HG02938 (cell line): Measurements from ENCODE around the gene PPP1R26.

ENCODE experiments used
- ATAC-seq: cut with Tn5 transposase; IDR thresholded peaks from one replicate; pipeline ENCODE4 v1.9.1; 2021; ENCODE audit warnings: mild to moderate bottlenecking, moderate library complexity; ENCODE audit not compliant: unreplicated experiment

PPP1R26 gene

DNA sequence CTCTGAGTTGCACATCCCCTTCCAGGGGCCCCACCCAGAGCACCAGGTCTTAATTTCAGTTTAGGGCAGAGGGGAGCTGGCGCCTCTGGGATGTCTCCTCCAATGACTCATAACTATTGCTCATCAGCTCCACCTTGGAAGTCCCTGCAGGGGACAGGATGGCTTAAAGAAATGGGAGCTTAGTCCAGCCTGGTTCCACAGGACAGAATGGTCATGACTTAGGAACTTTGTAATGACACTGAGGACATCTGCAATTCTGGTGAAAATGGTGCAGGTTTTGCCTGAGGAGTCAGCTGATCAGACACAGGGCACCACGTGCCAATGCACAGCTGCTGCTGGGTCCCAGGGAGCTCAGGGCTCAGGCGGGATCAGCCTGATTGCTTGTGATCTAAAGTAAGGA, 16.4 kb upstream of the PPP1R26 start:
- ATAC-seq: no peak

DNA sequence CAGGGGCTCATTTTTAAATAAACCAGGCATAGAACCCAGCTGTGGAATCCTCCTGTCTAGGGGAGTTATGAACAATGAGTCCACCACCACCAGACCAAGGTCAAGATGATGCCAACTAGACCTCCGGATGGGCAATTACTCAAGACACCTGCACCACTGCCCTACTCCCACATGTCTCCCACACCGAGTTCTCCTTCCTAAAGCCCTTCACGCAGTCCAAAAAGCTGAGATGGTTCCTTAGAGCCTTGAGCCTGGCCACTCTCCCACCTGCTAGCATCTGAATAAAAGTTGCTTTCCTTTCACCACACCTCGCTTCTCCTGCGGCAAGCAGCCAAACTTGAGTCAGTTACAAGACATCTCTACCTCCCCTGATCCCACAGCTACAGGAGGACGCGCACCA, 15.4 kb upstream of the PPP1R26 start:
- no peak for ATAC-seq

DNA sequence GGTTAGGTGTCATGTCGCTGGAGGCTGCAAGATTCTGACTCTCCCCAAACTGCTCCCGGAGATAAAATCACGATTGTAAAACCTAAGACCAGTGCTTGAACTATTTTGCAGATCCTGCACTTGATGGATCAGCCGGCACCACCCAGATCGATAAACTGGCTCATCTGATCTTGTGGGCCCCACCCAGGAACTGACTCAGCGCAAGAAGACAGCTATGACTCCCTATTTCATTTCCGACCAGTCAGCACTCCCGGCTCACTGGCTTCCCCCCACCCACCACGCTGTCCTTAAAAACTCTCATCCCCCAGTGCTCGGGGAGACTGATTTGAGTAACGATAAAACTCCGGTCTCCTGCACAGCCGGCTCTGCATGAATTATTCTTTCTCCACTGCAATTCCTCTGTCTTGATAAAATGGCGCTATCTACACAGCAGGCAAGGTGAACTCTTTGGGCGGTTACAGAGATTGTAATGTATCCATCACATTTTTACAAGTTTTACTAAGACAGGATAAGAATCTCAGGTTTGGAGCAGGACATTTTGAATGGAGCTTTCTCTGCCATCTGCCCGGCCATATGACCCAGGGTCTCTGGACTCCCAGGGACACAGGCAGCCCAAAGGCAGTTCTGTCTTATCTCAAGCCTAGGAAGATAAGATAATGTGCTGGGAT, 10.6 kb upstream of the PPP1R26 start:
- no peak for ATAC-seq

DNA sequence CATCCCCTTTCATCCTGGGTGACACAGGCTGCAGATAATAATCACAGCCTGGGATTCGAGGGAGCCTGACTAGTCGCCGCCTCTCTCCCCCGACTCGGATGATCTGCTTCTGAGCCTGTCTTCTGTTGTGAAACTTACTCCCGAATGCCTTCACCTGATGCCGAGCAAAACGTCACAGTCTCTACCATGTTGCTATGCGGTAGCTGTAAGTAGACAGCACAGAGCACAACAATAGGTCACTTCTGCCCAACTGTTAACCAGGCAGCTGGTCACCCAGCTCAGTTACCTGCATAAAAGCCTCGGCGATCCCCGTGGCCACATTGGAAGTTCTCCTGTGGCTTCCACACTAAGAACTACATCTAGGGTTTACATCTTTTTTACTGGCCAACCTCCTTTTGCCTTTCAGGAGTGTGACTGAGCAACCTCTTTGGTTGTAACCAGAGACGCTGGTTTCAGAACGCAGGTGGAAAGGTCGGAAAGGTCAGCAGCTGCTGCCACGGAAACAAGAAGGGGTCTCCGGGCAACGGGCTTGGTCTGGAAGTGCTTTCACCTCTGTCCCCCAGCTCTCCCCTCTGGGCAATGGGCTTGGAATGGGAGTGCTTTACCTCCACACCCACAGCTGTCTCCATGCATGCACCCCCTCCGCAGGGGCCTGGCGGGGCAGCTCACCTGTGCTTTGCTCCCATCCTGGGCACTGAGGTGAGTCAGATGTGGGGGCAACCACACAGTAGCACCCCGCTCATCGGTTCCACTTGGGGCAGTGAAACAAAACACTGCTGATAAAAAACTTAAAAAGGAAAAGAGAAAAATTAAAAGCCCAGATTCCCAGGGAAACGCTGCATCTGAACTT, 7.6 kb upstream of the PPP1R26 start:
- ATAC-seq: no peak

DNA sequence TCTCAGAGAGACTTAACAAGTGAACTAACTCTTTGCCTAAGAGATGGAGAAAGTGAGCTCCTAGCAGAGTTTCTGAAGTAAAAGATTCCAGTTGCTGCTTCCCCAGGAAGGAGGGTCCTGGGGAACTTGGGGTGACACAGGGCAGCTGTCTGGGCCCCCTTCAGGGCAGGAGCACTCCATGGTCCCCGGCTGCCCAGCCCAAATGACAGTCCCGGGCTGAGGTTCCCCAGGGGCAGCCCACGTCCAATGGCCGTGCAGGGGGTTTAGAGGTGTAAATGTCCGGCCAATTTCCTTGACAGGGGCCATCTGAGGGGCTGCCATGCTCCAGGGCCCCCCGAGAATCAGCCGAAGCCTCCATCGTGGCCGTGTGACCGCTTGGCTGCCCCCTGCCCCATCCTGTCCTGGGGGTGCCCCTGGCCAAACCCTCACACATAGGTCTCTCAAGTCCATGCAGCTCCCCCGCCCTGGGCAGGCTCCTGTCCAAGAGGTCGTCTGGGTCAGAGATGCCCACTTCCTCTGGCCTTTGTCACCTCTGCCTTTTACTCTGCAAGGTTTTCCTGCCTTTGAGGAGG, 5.5 kb upstream of the PPP1R26 start:
- ATAC-seq: no peak

DNA sequence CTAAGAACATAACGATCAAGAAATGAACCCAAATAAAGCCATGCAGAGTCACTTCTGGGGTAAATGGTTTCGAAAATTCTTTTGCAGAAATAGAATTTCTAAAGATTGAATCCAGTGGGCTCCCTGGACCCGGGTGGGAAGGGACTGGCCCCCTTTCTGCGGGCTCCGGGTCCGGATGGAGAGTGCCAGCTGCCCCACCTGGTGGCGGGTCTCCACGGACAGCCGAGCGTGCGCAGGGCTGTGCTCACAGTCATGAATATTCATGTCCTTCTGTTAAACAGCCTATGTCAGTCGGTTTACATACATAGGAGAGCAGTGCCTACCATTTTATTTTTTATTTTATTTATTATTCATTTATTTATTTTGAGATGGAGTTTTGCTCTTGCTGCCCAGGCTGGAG, 4.7 kb upstream of the PPP1R26 start:
- no peak for ATAC-seq

DNA sequence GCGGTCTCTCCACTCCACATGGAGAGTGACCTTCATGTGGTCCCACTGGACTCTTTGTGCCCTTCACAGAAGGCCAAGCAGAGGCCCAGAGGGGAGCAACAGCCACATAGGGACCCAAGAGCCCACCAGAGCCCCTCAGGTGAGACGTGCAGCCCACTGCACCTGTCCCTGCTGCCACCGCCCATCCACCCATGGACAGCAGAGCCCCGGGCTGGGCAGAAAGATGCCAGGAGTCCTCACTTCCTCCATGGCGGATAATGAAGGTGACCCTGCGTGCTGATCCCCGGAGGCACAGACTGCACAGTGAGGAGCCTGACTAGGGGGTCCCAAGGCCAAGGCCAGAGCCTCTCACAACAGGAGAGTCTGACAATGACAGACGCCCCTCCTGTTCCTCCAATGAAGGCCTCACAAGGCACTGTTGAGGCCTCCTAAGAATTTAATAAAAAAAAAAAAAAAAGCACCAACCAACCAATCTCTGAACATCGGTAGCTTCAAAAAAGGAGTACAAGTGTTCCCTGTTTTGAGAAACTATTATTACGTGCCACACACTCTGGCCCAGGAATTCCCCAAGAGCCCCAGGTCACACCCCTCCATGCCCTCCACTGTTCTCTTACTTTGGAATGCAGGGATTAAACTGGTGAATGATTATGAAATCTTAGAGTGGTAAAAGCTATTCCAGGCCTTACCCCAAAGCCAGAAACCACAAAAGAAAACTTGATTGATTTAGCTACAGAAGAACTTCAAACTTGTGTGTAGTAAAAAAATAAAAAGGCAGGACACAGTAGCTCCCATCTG, 2.8 kb upstream of the PPP1R26 start:
- ATAC-seq: no peak

DNA sequence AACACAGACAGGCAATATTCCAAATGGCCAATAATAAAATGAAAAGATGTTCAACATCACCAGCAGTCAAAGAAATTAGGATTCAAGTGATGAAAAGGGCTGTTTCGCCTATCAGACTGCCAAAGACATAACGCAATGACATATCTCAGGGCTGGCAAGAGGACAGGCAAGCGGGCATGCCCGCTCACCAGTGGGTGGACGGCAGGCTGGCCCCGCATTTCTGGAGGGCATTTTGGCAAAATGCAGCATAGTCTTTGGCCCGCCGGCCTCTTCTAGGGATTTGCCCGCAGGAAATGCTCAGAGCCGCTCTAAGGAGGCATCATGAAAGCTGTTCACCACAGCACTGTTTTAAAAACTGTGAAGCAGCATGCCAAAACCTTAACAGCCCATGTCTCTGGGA, 1.4 kb upstream of the PPP1R26 start:
- no peak for ATAC-seq

DNA sequence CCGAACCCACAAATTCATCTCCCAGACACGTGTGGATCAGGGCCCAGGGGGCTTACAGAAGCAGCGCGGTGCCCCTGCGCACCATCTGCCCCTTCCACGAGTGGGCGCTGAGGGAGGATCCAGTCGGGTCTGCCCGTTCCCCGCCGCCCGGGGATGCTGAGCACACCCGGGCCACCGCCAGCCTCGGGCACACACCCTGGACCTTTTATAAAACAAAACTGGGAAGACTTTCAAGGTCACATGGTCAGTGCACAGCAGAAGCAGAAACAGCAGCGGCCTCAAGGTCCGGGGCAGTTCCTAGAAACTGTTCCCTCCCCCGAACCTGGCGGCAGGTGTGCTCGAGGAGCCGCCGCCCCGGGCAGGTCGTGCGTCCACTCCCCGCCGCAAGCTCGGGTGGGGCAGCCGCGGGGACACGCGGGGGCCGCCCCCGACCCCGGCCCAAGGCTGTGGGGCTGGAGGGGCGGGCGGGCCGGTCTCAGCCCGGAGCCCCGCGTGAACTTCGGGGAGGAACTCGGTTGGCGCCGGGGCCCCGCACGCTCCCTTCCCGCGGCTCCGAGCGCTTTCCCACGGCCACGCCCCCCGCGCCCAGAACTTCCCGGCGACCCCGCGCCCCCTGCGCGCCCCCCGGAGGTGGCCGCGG, 633 bp upstream of the PPP1R26 start:
- ATAC-seq: no peak

DNA sequence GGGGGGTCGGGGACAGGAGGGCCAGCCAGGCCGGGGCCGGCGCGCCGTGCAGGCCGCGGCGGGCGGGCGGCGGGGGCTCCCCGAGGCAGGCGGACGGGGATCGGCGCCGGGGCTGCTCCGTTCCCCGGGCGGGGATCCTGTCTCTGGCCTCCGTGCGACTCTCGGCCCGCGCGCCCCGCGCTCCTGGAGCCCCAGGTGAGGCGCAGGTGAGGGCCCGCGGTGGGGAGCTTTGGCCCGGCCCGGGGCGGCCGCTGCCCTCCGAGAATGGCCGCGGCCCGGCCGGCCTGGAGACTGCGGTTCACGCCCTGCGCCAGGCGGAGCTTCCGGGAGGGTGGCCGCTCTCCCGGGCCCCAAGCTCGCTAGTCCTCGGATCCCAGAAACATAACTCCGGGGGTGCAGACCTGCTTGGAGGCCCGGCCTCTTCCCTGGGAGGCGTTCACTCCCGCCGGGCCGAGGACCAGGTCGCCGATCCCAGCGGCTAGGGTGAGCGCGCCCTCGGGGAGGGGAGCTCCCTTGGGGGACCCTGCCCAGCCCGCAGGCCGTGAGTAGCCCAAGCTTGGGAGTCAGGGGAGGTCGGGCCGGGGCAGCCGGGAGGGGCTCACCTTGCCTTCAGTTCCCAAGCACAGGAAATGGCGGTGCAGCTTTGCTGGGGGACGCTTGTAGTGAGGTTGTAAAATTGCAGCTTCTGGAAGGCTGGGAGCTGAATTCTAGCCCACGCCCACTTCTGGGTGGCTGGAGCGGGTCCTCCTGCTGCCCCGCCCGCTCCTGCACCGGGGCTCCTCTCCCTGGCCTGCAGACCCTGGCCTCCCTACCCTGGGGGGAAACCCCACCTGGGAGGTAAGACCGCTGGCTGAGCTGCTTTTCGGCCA, 723 bp downstream of the PPP1R26 start:
- ATAC-seq: no peak

DNA sequence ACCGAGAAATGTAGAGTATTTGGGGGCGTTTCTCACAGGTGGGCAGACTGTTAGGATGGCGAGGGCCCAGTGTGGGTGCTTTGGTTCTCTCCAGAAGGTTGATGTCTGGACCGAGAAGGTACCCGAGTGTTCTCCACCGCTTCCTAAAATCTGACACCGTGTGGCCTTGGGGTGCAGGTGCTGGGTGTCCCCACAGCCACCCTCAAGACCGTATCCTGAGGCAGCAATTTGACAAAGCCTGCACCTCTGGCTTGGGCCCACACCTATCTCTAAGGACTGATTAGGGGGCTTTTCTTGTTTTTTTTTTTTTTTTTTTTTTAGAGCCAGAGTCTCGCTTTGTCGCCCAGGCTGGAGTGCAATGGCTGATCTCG, 1.3 kb downstream of the PPP1R26 start:
- ATAC-seq: no peak

DNA sequence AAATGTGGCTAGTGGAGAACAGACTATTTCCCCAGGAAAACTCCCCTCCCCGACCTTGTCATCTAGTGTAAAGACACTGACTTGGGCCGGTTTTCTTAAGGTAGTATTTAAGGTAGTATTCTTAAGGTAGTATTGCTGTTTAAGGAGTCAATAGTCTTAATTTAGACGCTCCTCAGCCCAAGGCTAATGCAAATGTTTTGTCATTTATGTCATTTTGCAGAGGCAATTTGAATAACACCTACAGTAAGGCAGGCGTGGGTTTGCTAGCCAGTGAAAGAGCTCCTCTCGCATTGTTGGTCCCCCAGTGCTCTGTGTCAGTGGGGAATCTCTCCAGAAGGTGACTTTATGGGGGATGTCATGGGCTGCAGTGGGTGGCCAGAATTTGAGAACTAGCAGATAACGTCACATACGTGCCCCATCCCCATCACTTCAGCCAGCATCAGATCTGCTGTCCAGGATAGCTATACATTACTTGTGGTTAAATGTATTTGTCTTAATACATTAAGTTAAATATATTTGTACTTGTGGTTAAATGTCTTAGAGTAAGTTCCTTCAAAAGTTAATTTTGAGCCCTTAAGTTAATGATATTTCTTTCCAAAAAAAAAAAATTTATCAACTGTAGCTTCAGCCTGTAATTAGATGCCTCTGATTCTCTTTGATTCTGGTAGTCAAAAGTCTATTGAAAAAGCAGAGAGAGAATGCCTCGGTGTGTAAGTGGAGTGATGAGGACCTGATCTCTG, 2.6 kb downstream of the PPP1R26 start:
- ATAC-seq: no peak

DNA sequence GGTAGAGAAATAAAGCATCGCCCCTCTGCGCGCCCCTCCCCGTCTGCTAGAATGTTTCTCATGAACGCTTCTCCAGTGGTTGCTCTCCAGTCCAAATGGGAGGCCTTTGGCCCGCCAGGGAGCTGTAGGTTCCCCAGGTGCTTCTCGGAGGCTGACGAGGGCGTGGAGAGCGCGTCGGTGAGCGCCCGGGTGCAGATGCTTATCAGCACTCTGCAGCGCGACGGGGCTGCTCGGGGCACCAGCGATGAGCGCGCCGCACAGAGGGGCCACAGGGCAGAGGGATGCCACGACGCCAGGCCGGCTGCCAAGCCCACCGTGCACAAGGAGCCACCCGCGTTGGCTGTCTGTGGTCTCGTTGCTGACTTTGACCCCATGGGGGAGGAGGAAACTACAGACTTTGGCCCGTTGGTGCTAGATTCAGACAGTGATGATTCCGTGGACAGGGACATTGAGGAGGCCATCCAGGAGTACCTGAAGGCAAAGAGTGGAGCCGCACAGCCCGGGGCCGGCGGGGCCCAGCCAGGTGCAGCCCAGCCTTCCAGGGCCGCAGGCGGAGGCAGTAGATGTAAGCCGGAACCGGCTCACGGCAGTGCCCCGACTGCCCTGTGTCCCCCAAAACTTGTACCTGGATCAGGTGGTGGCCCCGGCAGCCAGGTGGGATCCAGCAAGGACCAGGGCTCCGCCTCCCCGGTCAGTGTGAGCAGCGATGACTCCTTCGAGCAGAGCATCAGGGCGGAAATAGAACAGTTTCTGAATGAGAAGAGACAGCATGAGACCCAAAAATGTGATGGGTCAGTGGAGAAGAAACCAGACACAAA, 5.1 kb downstream of the PPP1R26 start:
- no peak for ATAC-seq

DNA sequence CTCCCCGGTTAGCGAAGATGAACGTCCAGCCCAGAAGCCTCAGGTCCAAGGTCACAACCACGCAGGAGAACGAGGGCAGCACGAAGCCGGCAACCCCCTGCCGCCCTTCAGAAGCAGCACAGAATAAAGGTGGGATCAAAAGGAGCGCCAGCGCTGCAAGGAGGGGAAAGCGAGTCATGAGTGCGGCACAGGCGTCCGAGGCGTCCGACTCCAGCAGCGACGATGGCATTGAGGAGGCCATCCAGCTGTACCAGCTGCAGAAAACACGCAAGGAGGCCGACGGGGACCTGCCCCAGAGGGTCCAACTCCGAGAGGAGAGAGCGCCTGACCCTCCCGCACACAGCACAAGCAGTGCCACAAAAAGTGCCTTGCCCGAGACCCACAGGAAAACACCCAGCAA, 5.8 kb downstream of the PPP1R26 start:
- no peak for ATAC-seq

DNA sequence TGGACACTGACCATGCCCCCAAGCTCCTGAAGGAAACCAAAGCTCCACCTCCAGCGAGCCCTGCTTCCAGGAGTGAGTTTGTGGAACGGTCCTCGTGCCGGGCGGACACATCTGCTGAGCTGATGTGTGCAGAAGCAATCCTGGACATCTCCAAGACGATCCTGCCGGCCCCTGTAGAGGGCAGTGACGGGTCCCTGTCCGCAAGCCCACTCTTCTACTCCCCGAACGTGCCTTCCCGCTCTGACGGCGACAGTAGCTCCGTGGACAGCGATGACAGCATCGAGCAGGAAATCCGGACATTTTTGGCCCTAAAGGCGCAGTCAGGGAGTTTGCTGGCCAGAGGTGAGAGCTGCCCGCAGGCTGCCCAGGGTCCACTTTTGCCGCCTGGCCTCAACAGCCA, 6.2 kb downstream of the PPP1R26 start:
- ATAC-seq: no peak

DNA sequence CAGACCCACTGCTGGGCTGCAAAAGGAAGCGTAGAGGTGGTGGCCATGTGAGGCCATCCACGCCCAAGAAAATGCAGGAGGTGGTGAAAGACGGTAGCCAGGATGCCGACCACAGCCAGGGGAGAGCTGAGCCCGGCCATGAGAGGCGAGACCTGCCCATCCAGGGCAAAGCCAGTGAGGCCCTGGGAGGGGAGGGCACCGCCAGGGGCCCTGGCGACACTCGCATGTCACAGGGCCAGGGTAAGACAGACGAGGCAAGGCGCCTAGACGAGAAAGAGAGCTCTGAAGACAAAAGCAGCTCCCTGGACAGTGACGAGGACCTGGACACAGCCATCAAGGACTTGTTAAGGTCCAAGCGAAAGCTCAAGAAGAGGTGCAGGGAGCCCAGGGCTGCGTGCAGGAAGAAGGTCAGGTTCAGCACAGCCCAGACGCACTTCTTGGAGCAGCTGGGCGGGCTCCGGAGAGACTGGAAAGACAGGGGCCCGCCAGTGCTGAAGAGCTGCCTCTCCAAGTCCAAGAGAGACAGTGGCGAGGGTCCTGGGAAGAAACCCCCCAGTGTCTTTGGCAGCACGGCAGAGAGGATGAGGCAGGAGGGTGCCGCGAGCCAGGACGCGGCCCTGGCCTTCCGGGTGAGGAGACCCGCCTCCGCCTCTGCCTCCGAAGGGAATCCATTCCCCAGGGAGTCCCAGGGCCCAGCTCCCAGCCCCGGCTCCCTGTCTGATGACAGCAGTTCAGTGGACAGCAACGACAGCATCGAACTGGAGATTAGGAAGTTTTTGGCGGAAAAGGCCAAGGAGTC, 6.9 kb downstream of the PPP1R26 start:
- ATAC-seq: no peak

DNA sequence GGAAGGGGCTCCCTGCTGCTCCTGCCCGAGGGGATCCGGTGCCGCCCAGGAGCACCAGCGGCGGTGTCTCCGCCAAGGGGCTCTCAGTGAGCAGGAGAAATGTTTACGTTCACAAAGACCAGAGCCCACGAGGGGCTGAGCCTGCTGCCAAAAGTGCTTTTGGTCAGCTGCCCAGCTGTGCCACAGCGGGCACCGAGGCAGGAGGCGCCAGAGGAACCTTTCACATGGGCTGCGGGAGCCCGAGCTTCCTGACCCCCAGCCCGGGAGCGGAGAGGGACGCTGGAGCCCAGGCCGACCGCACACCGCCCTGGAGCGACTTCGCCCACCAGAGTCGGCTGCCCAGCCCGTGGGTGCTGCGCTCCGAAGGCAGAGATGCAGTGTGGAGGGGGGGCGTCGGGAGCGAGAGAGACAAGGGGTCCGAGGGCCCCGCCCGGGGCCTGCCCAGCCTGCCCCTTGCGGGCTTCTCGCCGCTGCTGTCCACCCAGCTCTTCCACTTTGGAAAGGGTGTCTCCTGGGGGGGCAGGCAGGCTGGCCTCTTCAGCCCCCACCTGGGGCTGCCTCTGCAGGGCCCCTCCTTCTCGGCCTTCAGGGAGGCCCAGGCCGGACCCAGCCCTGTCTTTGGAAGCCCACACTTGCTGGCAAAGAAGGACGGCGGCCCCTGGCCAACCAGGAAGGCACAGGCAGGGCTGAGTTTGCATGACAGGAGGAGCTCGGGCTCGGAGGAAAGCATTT, 7.9 kb downstream of the PPP1R26 start:
- ATAC-seq: no peak
